GM10847 (cell line): Measurements from ENCODE around the gene ZNF862.

ENCODE experiments used
- POLR2A ChIP-seq: IDR thresholded peaks from 2 replicates; pipeline ENCODE4 v1.6.1; 2011; ENCODE audit not compliant: insufficient read length; ENCODE audit errors: extremely low read depth

The ZNF862 gene

GRCh38 chr7:149863500-149863899 lies 25.3 kb downstream of the ZNF862 start:
- TF ChIP-seq POLR2A: no peak

GRCh38 chr7:149864023-149864422 lies 25.8 kb downstream of the ZNF862 start:
- TF ChIP-seq POLR2A: no peak

- no peak for TF ChIP-seq POLR2A
Observed at GRCh38 chr7:149864751-149865150, 26.6 kb downstream of the ZNF862 start.

- TF ChIP-seq POLR2A: no peak
Observed at GRCh38 chr7:149865437-149865836, 27.3 kb downstream of the ZNF862 start.

- TF ChIP-seq POLR2A: no peak
Observed at GRCh38 chr7:149866139-149866778, 28.1 kb downstream of the ZNF862 start.

GRCh38 chr7:149866779-149867447 lies 28.7 kb downstream of the ZNF862 start:
- TF ChIP-seq POLR2A: no peak

GRCh38 chr7:149867762-149868622 lies 29.8 kb downstream of the ZNF862 start:
- TF ChIP-seq POLR2A: no peak

GRCh38 chr7:149868623-149869290 lies 30.6 kb downstream of the ZNF862 start:
- no peak for TF ChIP-seq POLR2A

- TF ChIP-seq POLR2A: no peak
Observed at GRCh38 chr7:149869291-149869650, 31.1 kb downstream of the ZNF862 start.

- no peak for TF ChIP-seq POLR2A
Observed at GRCh38 chr7:149869867-149870266, 31.7 kb downstream of the ZNF862 start.

GRCh38 chr7:149870274-149870673 lies 32.1 kb downstream of the ZNF862 start:
- TF ChIP-seq POLR2A: no peak

GRCh38 chr7:149870701-149871483 lies 32.7 kb downstream of the ZNF862 start:
- TF ChIP-seq POLR2A: no peak

- no peak for TF ChIP-seq POLR2A
Observed at GRCh38 chr7:149871576-149871975, 33.4 kb downstream of the ZNF862 start.

- TF ChIP-seq POLR2A: no peak
Observed at GRCh38 chr7:149872419-149873073, 34.4 kb downstream of the ZNF862 start.
